H9 (cell line): ENCODE results near the gene IVL. TPM values are rescaled to one million over a fixed set of nuclear protein-coding genes. Genes with fewer than 3 reads are reported as not detected.

Source experiments
- DNase-seq: peaks from one replicate; pipeline ENCODE4 v3.0.0-alpha.2; 2017
- H2AFZ ChIP-seq: one replicate; pipeline ENCODE4 v1.6.1; 2013; ENCODE audit warnings: mild to moderate bottlenecking, low read length, control low read depth, moderate library complexity
- H2AK5ac ChIP-seq: 2 replicates; pipeline ENCODE4 v1.6.1; 2013; ENCODE audit warnings: low read length, control low read depth, mixed read lengths; ENCODE audit not compliant: insufficient read length
- H2BK120ac ChIP-seq: one replicate; pipeline ENCODE4 v1.6.1; 2013; ENCODE audit warnings: low read depth, mild to moderate bottlenecking, low read length, control low read depth, inconsistent platforms; ENCODE audit not compliant: poor library complexity, severe bottlenecking
- H2BK12ac ChIP-seq: 2 replicates; pipeline ENCODE4 v1.6.1; 2013; ENCODE audit warnings: low read length, control low read depth, mixed read lengths, low read depth; ENCODE audit not compliant: insufficient read length
- H2BK15ac ChIP-seq: 2 replicates; pipeline ENCODE4 v1.6.1; 2013; ENCODE audit warnings: low read depth, low read length, control low read depth
- H2BK20ac ChIP-seq: one replicate; pipeline ENCODE4 v1.6.1; 2013; ENCODE audit warnings: low read depth, mild to moderate bottlenecking, low read length, control low read depth, inconsistent platforms; ENCODE audit not compliant: poor library complexity, severe bottlenecking
- H2BK5ac ChIP-seq: 2 replicates; pipeline ENCODE4 v1.6.1; 2013; ENCODE audit warnings: low read length, control low read depth, mixed read lengths; ENCODE audit not compliant: insufficient read length
- H3K14ac ChIP-seq: 2 replicates; pipeline ENCODE4 v1.6.1; 2013; ENCODE audit warnings: low read length, control low read depth; ENCODE audit not compliant: insufficient read depth
- H3K18ac ChIP-seq: 2 replicates; pipeline ENCODE4 v1.6.1; 2013; ENCODE audit warnings: low read depth, mild to moderate bottlenecking, mixed read lengths, low read length, control low read depth; ENCODE audit not compliant: insufficient read length
- H3K23ac ChIP-seq: 2 replicates; pipeline ENCODE4 v1.6.1; 2013; ENCODE audit warnings: low read length, control low read depth, mixed read lengths, low read depth; ENCODE audit not compliant: insufficient read length
- H3K23me2 ChIP-seq: 2 replicates; pipeline ENCODE4 v1.6.1; 2013; ENCODE audit warnings: low read depth, mild to moderate bottlenecking, mixed read lengths, low read length, control low read depth; ENCODE audit not compliant: insufficient read length, poor library complexity, severe bottlenecking
- H3K27ac ChIP-seq: 2 replicates; pipeline ENCODE4 v1.5.1; 2013; ENCODE audit warnings: low read length, control low read depth, mixed read lengths, low read depth; ENCODE audit not compliant: insufficient read length
- H3K27me3 ChIP-seq: 2 replicates; pipeline ENCODE4 v1.6.1; 2013; ENCODE audit warnings: low read length, control low read depth, inconsistent platforms; ENCODE audit not compliant: insufficient read depth
- H3K4ac ChIP-seq: 2 replicates; pipeline ENCODE4 v1.6.1; 2013; ENCODE audit warnings: low read depth, mild to moderate bottlenecking, control low read depth, inconsistent platforms, low read length, moderate library complexity
- H3K4me1 ChIP-seq: 2 replicates; pipeline ENCODE4 v1.6.1; 2013; ENCODE audit warnings: low read length, control low read depth, inconsistent platforms; ENCODE audit not compliant: insufficient read depth
- H3K4me2 ChIP-seq: 2 replicates; pipeline ENCODE4 v1.6.1; 2013; ENCODE audit warnings: low read length, control low read depth, mixed read lengths; ENCODE audit not compliant: insufficient read length, insufficient read depth
- H3K56ac ChIP-seq: 2 replicates; pipeline ENCODE4 v1.6.1; 2013; ENCODE audit warnings: low read depth, mild to moderate bottlenecking, mixed read lengths, low read length, control low read depth; ENCODE audit not compliant: insufficient read length
- H3K79me1 ChIP-seq: 2 replicates; pipeline ENCODE4 v1.6.1; 2013; ENCODE audit warnings: low read depth, mild to moderate bottlenecking, moderate library complexity, low read length, control low read depth, inconsistent platforms; ENCODE audit not compliant: insufficient read depth, poor library complexity, severe bottlenecking
- H3K79me2 ChIP-seq: 2 replicates; pipeline ENCODE4 v1.6.1; 2013; ENCODE audit warnings: low read length, control low read depth, inconsistent platforms; ENCODE audit not compliant: insufficient read depth
- H3K9ac ChIP-seq: 2 replicates; pipeline ENCODE4 v1.6.1; 2013; ENCODE audit warnings: low read length, control low read depth, mixed read lengths; ENCODE audit not compliant: insufficient read length; ENCODE audit errors: extremely low read depth
- H3K9me3 ChIP-seq: one replicate; pipeline ENCODE4 v1.6.1; 2013; ENCODE audit warnings: low read depth, low read length, inconsistent platforms; ENCODE audit not compliant: control insufficient read depth
- H3T11ph ChIP-seq: one replicate; pipeline ENCODE4 v1.6.1; 2013; ENCODE audit warnings: mild to moderate bottlenecking, low read length, control low read depth, inconsistent platforms
- H4K20me1 ChIP-seq: one replicate; pipeline ENCODE4 v1.6.1; 2013; ENCODE audit not compliant: control insufficient read depth, insufficient read length, insufficient read depth
- H4K5ac ChIP-seq: 2 replicates; pipeline ENCODE4 v1.6.1; 2013; ENCODE audit warnings: low read depth, mild to moderate bottlenecking, mixed read lengths, low read length, control low read depth; ENCODE audit not compliant: insufficient read length
- H4K8ac ChIP-seq: replicated peaks from 2 replicates; pipeline ENCODE4 v1.6.1; 2013; ENCODE audit warnings: low read length, control low read depth, mixed read lengths, low read depth; ENCODE audit not compliant: insufficient read length
- H4K91ac ChIP-seq: 2 replicates; pipeline ENCODE4 v1.6.1; 2013; ENCODE audit warnings: low read depth, mild to moderate bottlenecking, moderate library complexity, mixed read lengths, low read length, control low read depth; ENCODE audit not compliant: insufficient read length
- H3K27ac Mint-ChIP-seq, 3 experiments: 2 replicates in 2 of 3; 3 replicates in 1 of 3; pipeline ENCODE4 v1.8.0; 2020 to 2021; ENCODE audit warnings: mixed read lengths in 3 of 3, mild to moderate bottlenecking in 1 of 3, moderate library complexity in 1 of 3
- H3K27me3 Mint-ChIP-seq: 2 replicates; pipeline ENCODE4 v1.8.0; 2021; ENCODE audit warnings: low read depth, mild to moderate bottlenecking, moderate library complexity, mixed read lengths
- H3K36me3 Mint-ChIP-seq, 3 experiments: 2 replicates in 2 of 3; 3 replicates in 1 of 3; pipeline ENCODE4 v1.8.0; 2020 to 2021; ENCODE audit warnings: low read depth in 3 of 3, mixed read lengths in 3 of 3; ENCODE audit not compliant: insufficient read depth in 1 of 3
- H3K4me1 Mint-ChIP-seq, 2 experiments: 2 replicates each; pipeline ENCODE4 v1.8.0; 2020; ENCODE audit warnings: mixed read lengths in 2 of 2
- H3K4me3 Mint-ChIP-seq, 2 experiments: 2 replicates in 1 of 2; 3 replicates in 1 of 2; pipeline ENCODE4 v1.8.0; 2020 to 2021; ENCODE audit warnings: mild to moderate bottlenecking in 2 of 2, mixed read lengths in 2 of 2, moderate library complexity in 1 of 2
- H3K9me3 Mint-ChIP-seq, 2 experiments: 2 replicates in 1 of 2; 3 replicates in 1 of 2; pipeline ENCODE4 v1.8.0; 2020; ENCODE audit warnings: mild to moderate bottlenecking in 2 of 2, mixed read lengths in 2 of 2, moderate library complexity in 1 of 2
- WGBS: extraction: QIAGEN DNeasy Blood & Tissue Kit; methylation state at CpG from one replicate; pipeline ENCODE4 v1.1.7; 2013; ENCODE audit warnings: missing lambda C conversion rate, low lambda C conversion rate, mixed read lengths; ENCODE audit not compliant: insufficient read length; ENCODE audit errors: extremely low coverage; 5-methylcytosine and 5-hydroxymethylcytosine counted together
- total RNA-seq: library from RNA; stranded (reverse); gene quantifications from 2 replicates; pipeline ENCODE4 v1.2.1, GENCODE V29; 2021
- TF ChIP-seq, protein P1 (sequence below): fragments of 200-600 bp; sonication (generic); conservative IDR thresholded peaks from 3 replicates; pipeline ENCODE4 v1.8.0; 2021; ENCODE audit warnings: antibody characterized with exemption, mild to moderate bottlenecking

The IVL gene
- total RNA-seq, 1 experiment from 2014 or later: not detected

- WGBS: no CpG with 5 or more reads among the region's 3 CpGs
- no peak for DNase-seq
- no peaks in the 10 kb centered on the region for H3K23me2 ChIP-seq
Observed at GRCh38 chr1:152886085-152886484, 22.3 kb upstream of the IVL start.

More at GRCh38 chr1:152886085-152886484, 22.3 kb upstream of the IVL start:
- TF ChIP-seq, protein P1, sequence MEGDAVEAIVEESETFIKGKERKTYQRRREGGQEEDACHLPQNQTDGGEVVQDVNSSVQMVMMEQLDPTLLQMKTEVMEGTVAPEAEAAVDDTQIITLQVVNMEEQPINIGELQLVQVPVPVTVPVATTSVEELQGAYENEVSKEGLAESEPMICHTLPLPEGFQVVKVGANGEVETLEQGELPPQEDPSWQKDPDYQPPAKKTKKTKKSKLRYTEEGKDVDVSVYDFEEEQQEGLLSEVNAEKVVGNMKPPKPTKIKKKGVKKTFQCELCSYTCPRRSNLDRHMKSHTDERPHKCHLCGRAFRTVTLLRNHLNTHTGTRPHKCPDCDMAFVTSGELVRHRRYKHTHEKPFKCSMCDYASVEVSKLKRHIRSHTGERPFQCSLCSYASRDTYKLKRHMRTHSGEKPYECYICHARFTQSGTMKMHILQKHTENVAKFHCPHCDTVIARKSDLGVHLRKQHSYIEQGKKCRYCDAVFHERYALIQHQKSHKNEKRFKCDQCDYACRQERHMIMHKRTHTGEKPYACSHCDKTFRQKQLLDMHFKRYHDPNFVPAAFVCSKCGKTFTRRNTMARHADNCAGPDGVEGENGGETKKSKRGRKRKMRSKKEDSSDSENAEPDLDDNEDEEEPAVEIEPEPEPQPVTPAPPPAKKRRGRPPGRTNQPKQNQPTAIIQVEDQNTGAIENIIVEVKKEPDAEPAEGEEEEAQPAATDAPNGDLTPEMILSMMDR: no peak
- no peak overlapping the region for H4K5ac ChIP-seq
- no peaks in the 10 kb centered on the region for H3K4me1 Mint-ChIP-seq
- H3K36me3 Mint-ChIP-seq: peaks cover 0 to 14% (median 0%) of the 10 kb centered on the region in 3 experiments; a peak in 3 of 7 replicates
- H3K9me3 ChIP-seq: no peaks in the 10 kb centered on the region
- H2BK120ac ChIP-seq: no peak overlapping the region
- no peak overlapping the region for H3K4ac ChIP-seq
- no peak overlapping the region for H3K4me3 Mint-ChIP-seq
- H3K27me3 ChIP-seq: no peaks in the 10 kb centered on the region
- no peak overlapping the region for H3K14ac ChIP-seq
- H3K27ac Mint-ChIP-seq: no peak overlapping the region
- no peaks in the 10 kb centered on the region for H4K20me1 ChIP-seq
- H3K79me2 ChIP-seq: no peaks in the 10 kb centered on the region
- no peak overlapping the region for H2BK15ac ChIP-seq
- no peak overlapping the region for H2AFZ ChIP-seq
- no peak overlapping the region for H2BK20ac ChIP-seq
- H3K23ac ChIP-seq: no peak overlapping the region
- no peaks in the 10 kb centered on the region for H3K79me1 ChIP-seq
- no peak overlapping the region for H3K9ac ChIP-seq
- H3K4me1 ChIP-seq: no peaks in the 10 kb centered on the region
- no peak overlapping the region for H4K91ac ChIP-seq
- no peak overlapping the region for H3K4me2 ChIP-seq
- H3T11ph ChIP-seq: no peak overlapping the region
- no peak overlapping the region for H2BK12ac ChIP-seq
- H2AK5ac ChIP-seq: no peak overlapping the region
- H3K27ac ChIP-seq: no peak overlapping the region
- H2BK5ac ChIP-seq: no peak overlapping the region
- no peak overlapping the region for H3K56ac ChIP-seq
- no peak overlapping the region for H4K8ac ChIP-seq
- peaks cover 2% of the 10 kb centered on the region for H3K27me3 Mint-ChIP-seq
- peaks cover 81 to 85% of the 10 kb centered on the region in 2 experiments for H3K9me3 Mint-ChIP-seq
- H3K18ac ChIP-seq: no peak overlapping the region
